Omental fat pad (tissue), 4 donors: Measurements from ENCODE around the gene NIPAL1. TPM values are rescaled to one million over a fixed set of nuclear protein-coding genes. Genes with fewer than 3 reads are reported as not detected.

ENCODE experiments used
- ATAC-seq: fragments of 150-250 bp; one replicate; pipeline ENCODE4 v1.9.1; 2016; ENCODE audit warnings: mild to moderate bottlenecking, moderate library complexity; ENCODE audit not compliant: low FRiP score
- DNase-seq: peaks from one replicate; pipeline ENCODE4 v3.0.0-alpha.2; 2019; ENCODE audit warnings: low spot score
- total RNA-seq, 4 donors: library from RNA; depleted of rRNA; stranded (reverse); fragments of >200 nt; gene quantifications; one replicate each; pipeline ENCODE4 v1.1.0, GENCODE V29; 2016
- TF ChIP-seq, protein P1 (sequence below), 3 donors: fragments of 450-650 bp; IDR thresholded peaks; one replicate each; pipeline ENCODE4 v1.5.1; 2016 to 2017; ENCODE audit warnings: antibody characterized with exemption in 3 of 3, mild to moderate bottlenecking in 3 of 3, moderate library complexity in 2 of 3

Gene NIPAL1
- total RNA-seq, 4 donors from 2014 or later, result 0.50 to 6.5 (median 1.1) TPM; not detected in 1

- TF ChIP-seq, protein P1, sequence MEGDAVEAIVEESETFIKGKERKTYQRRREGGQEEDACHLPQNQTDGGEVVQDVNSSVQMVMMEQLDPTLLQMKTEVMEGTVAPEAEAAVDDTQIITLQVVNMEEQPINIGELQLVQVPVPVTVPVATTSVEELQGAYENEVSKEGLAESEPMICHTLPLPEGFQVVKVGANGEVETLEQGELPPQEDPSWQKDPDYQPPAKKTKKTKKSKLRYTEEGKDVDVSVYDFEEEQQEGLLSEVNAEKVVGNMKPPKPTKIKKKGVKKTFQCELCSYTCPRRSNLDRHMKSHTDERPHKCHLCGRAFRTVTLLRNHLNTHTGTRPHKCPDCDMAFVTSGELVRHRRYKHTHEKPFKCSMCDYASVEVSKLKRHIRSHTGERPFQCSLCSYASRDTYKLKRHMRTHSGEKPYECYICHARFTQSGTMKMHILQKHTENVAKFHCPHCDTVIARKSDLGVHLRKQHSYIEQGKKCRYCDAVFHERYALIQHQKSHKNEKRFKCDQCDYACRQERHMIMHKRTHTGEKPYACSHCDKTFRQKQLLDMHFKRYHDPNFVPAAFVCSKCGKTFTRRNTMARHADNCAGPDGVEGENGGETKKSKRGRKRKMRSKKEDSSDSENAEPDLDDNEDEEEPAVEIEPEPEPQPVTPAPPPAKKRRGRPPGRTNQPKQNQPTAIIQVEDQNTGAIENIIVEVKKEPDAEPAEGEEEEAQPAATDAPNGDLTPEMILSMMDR (IDR thresholded peaks at IDR 0.05), result no peak
- ATAC-seq (no peak), DNase-seq (no peak)
Observed at GRCh38 chr4:48085821-48086589, 69.4 kb downstream of the NIPAL1 start.

Other genes with a start within 250 kb of the NIPAL1 start
- under 1 TPM in 2 of 4 donors, not detected in 2; 0.28 to 0.48 TPM for gene CORIN, start 178.7 kb upstream of the NIPAL1 start, total RNA-seq
- gene NFXL1, start 102.2 kb upstream of the NIPAL1 start, total RNA-seq, result 10 to 100 TPM in 2 of 4 donors, 1 to 10 TPM in 2; 6.3 to 14.0 (median 8.6) TPM
- gene CNGA1, start 91 bp upstream of the NIPAL1 start, total RNA-seq, result 1 to 10 TPM in 3 of 4 donors, not detected in 1; 1.1 to 1.7 (median 1.4) TPM
- 1 to 10 TPM; 1.8 to 3.5 (median 2.8) TPM for gene TXK, start 117.5 kb downstream of the NIPAL1 start, total RNA-seq